Gastroesophageal sphincter (tissue), 4 donors: ENCODE data around the gene GPR83. TPM values are rescaled to one million over a fixed set of nuclear protein-coding genes. Genes with fewer than 3 reads are reported as not detected.

Experiments used
- ATAC-seq: fragments of 150-250 bp; one replicate; pipeline ENCODE4 v1.9.1; 2016; ENCODE audit warnings: mild to moderate bottlenecking, moderate library complexity
- H3K27ac ChIP-seq, 4 donors: fragments of 200-600 bp; sonication (generic) in 3 of 4; 1 replicate in 3 of 4; 2 replicates in 1 of 4; pipeline ENCODE4 v1.5.1; 2016 to 2019
- H3K27me3 ChIP-seq: fragments of 200-600 bp; sonication (generic); one replicate; pipeline ENCODE4 v1.5.1; 2019
- H3K36me3 ChIP-seq, 2 donors: fragments of 200-600 bp; sonication (generic); one replicate each; pipeline ENCODE4 v1.5.1; 2019; ENCODE audit warnings: control low read depth in 1 of 2
- H3K4me1 ChIP-seq, 3 donors: fragments of 200-600 bp; sonication (generic); 1 replicate in 2 of 3; 2 replicates in 1 of 3; pipeline ENCODE4 v1.5.1; 2016 to 2019; ENCODE audit warnings: control low read depth in 2 of 3
- H3K4me3 ChIP-seq, 2 donors: fragments of 200-600 bp; sonication (generic); one replicate each; pipeline ENCODE4 v1.5.1; 2019; ENCODE audit warnings: mild to moderate bottlenecking in 1 of 2, moderate library complexity in 1 of 2
- H3K9me3 ChIP-seq, 3 donors: fragments of 200-600 bp; sonication (generic); one replicate each; pipeline ENCODE4 v1.5.1; 2017 to 2019; ENCODE audit warnings: control low read depth in 2 of 3
- EP300 ChIP-seq: sonication (generic); formaldehyde crosslinking; IDR thresholded peaks from one replicate; pipeline ENCODE4 v1.6.1; 2017; ENCODE audit warnings: antibody characterized with exemption, mild to moderate bottlenecking
- POLR2A ChIP-seq, 2 donors: fragments of 450-650 bp; IDR thresholded peaks; one replicate each; pipeline ENCODE4 v1.6.1; 2017; ENCODE audit warnings: antibody characterized with exemption in 2 of 2, mild to moderate bottlenecking in 2 of 2, moderate library complexity in 1 of 2
- POLR2AphosphoS5 ChIP-seq: sonication (generic); formaldehyde crosslinking; IDR thresholded peaks from one replicate; pipeline ENCODE4 v1.6.1; 2017; ENCODE audit warnings: antibody characterized with exemption
- WGBS, 2 donors: methylation state at CpG; one replicate each; pipeline ENCODE4 v1.1.5; 2018; ENCODE audit warnings: low coverage in 1 of 2; 5-methylcytosine and 5-hydroxymethylcytosine counted together
- total RNA-seq, 4 donors: library from RNA; depleted of rRNA; stranded (reverse); fragments of >200 nt; gene quantifications; one replicate each; pipeline ENCODE4 v1.1.0, GENCODE V29; 2016
- TF ChIP-seq, protein P1 (sequence below), 4 experiments: fragments of 200-600 bp in 2 of 4; fragments of 450-650 bp in 2 of 4; sonication (generic) in 1 of 4; IDR thresholded peaks; one replicate each; pipeline ENCODE4 v1.5.1; 2017 to 2019; ENCODE audit warnings: antibody characterized with exemption in 4 of 4, mild to moderate bottlenecking in 2 of 4, moderate library complexity in 2 of 4

Gene GPR83
- total RNA-seq, 4 donors from 2014 or later, result 0.27 to 0.62 (median 0.35) TPM; not detected in 1

- Histone ChIP-seq H3K27me3 (no peaks in the 10 kb centered on the region), H3K4me3 (no peak overlapping the region), H3K9me3 (peaks cover 0 to 7% (median 0%) of the 10 kb centered on the region in 3 donors), H3K36me3 (peaks cover 0 to 57% of the 10 kb centered on the region in 2 donors), H3K27ac (no peak overlapping the region), H3K4me1 (no peaks in the 10 kb centered on the region)
- TF ChIP-seq POLR2A (IDR thresholded peaks at IDR 0.05), result no peak
- TF ChIP-seq, protein P1, sequence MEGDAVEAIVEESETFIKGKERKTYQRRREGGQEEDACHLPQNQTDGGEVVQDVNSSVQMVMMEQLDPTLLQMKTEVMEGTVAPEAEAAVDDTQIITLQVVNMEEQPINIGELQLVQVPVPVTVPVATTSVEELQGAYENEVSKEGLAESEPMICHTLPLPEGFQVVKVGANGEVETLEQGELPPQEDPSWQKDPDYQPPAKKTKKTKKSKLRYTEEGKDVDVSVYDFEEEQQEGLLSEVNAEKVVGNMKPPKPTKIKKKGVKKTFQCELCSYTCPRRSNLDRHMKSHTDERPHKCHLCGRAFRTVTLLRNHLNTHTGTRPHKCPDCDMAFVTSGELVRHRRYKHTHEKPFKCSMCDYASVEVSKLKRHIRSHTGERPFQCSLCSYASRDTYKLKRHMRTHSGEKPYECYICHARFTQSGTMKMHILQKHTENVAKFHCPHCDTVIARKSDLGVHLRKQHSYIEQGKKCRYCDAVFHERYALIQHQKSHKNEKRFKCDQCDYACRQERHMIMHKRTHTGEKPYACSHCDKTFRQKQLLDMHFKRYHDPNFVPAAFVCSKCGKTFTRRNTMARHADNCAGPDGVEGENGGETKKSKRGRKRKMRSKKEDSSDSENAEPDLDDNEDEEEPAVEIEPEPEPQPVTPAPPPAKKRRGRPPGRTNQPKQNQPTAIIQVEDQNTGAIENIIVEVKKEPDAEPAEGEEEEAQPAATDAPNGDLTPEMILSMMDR (IDR thresholded peaks at IDR 0.05), result no peak
- no peak for TF ChIP-seq POLR2AphosphoS5
- WGBS, 2 donors, result 100% methylated on average over 1 of the region's 3 CpGs; no CpG with 5 or more reads in 1 of the 2 donors
- ATAC-seq, result no peak
These were observed 22.3 kb upstream of the GPR83 start for GRCh38 chr11:94423507-94423906.

GRCh38 chr11:94418123-94418765 is 17.0 kb upstream of the GPR83 start:
- no peak for ATAC-seq
- H3K4me3 ChIP-seq, result no peak overlapping the region
- 62 to 66% methylated on average over 3 of the region's 3 CpGs for WGBS, 2 donors
- peaks cover 0 to 28% of the 10 kb centered on the region in 2 donors for H3K36me3 ChIP-seq
- no peaks in the 10 kb centered on the region for H3K4me1 ChIP-seq
- no peaks in the 10 kb centered on the region for H3K9me3 ChIP-seq
- no peak overlapping the region for H3K27ac ChIP-seq
- H3K27me3 ChIP-seq, result no peaks in the 10 kb centered on the region
- TF ChIP-seq, protein P1 (IDR thresholded peaks at IDR 0.05), result no peak
- TF ChIP-seq EP300, result no peak
- TF ChIP-seq POLR2AphosphoS5, result no peak
- TF ChIP-seq POLR2A (IDR thresholded peaks at IDR 0.05), result no peak

DNA sequence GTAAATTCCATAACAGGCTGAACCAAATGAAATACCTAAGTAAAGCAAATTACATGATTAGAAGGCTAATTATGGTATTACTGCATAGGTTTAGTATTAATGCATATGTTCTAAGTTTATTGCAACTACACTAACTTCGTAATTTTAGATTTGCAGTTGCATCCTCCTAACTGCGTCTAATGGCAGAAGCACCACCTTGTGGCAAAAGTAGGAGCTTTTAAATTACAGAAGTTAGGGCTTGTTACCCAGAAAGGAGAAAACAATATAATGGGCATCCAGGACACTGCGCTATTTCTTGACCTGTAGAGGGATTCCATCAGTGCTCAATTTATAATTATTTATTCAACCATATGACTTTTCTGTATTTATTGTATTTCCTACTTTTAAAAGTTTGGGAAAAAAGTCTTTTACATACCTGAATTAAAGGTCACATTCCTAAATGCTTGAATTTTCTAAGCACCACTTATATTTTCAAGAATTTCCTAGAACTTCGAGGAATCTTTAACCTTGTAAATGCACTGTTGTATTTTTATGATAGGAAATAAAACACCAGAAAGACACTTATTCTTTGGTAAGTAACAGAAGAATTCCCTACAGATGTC is 16.3 kb upstream of the GPR83 start:
- Histone ChIP-seq H3K4me3 (no peak overlapping the region), H3K9me3 (no peaks in the 10 kb centered on the region), H3K4me1 (no peaks in the 10 kb centered on the region), H3K27ac (no peak overlapping the region), H3K27me3 (no peaks in the 10 kb centered on the region), H3K36me3 (peaks cover 0 to 26% of the 10 kb centered on the region in 2 donors)
- no peak for ATAC-seq
- TF ChIP-seq POLR2AphosphoS5, result no peak
- TF ChIP-seq, protein P1 (IDR thresholded peaks at IDR 0.05), result peak; percentile 34 to 61 (median 52)
- WGBS, 2 donors, result 32 to 33% methylated on average over 4 of the region's 4 CpGs

DNA sequence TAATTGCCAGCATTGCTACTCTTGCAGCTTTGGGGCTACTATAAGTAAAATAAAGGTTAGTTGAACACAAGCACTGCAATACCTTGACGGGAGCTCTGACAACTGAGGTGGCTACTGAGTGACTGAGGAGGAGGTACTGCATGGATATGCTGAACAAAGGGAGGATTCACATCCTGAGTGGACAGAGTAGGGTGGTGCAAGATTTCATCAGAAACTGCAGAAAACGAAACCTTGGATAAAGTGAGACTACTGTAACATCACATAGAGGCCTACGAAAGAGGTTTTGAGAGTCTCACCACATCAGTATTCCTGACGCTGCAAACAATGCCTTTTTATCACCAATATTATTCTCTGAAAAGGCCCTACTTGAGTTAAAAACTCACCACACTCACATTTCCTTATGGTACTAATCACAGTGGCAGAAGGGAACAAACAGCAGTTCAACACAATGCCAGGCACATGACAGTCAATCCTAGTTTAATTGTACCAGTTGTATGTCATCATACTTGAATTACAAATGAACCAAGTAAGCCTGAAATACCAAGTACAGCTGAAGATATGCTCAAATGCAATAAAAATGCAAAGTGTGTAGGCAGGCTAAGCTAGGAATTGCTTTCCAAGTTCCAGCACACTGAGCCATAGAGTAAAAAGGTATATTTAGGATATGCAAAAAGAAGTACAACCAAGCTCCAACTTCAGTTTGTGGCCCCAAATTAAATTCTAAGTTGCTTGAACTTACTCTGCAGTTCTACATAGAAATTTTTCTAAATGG is 4.0 kb upstream of the GPR83 start:
- Histone ChIP-seq H3K36me3 (no peaks in the 10 kb centered on the region), H3K4me1 (peaks cover 0 to 14% (median 0%) of the 10 kb centered on the region in 3 donors), H3K27ac (no peak overlapping the region), H3K4me3 (no peak overlapping the region), H3K27me3 (peaks cover 38% of the 10 kb centered on the region), H3K9me3 (no peaks in the 10 kb centered on the region)
- no peak for ATAC-seq
- TF ChIP-seq, protein P1 (IDR thresholded peaks at IDR 0.05), result no peak
- no peak for TF ChIP-seq POLR2A (IDR thresholded peaks at IDR 0.05)
- no peak for TF ChIP-seq POLR2AphosphoS5
- no peak for TF ChIP-seq EP300
- 87 to 94% methylated on average over 4 of the region's 4 CpGs for WGBS, 2 donors
